ENCODE results near the gene NKIRAS1. TPM values are rescaled to one million over a fixed set of nuclear protein-coding genes. Genes with fewer than 3 reads are reported as not detected.

Gene NKIRAS1
- total RNA-seq, 2 donors from 2014 or later, result 18.4 to 19.8 TPM

DNA sequence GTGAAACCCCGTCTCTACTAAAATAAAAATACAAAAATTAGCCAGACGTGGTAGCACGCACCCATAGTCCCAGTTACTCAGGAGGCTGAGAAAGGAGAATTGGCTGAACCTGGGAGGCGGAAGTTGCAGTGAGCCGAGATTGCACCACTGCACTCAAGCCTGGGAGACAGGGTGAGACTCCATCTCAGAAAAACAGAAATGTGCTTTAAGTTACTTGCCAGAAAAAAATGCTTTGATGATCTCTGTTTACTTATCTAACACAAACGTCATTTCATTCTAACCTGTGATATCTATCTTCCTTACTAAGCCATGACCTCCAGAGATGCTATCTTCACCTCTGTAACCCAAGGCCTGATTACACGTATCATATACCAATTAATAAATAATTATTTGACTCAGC lies 7.4 kb downstream of the NKIRAS1 start:
- Histone ChIP-seq H3K9me3 (no peaks in the 10 kb centered on the region), H3K27me3 (no peaks in the 10 kb centered on the region)

DNA sequence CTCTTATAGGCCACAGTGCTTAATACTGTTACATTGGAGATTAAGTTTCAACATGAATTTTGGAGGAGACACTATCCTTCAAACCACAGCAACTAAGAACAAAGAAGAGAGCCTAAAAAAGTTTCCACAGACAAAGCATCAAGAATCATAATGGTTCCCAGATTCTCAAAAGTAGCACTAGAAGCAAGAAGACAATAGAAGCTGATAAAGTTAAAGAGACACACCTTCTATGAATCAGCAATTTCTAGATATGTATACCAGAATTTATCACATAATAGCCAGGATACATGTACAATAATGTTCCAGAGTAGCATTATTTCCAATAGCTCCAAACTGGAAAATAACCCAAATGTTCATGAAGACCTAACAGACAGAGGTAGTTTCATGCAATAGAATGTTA lies 12.2 kb downstream of the NKIRAS1 start:
- H3K4me3 ChIP-seq, result no peak overlapping the region
- TF ChIP-seq, protein P1, sequence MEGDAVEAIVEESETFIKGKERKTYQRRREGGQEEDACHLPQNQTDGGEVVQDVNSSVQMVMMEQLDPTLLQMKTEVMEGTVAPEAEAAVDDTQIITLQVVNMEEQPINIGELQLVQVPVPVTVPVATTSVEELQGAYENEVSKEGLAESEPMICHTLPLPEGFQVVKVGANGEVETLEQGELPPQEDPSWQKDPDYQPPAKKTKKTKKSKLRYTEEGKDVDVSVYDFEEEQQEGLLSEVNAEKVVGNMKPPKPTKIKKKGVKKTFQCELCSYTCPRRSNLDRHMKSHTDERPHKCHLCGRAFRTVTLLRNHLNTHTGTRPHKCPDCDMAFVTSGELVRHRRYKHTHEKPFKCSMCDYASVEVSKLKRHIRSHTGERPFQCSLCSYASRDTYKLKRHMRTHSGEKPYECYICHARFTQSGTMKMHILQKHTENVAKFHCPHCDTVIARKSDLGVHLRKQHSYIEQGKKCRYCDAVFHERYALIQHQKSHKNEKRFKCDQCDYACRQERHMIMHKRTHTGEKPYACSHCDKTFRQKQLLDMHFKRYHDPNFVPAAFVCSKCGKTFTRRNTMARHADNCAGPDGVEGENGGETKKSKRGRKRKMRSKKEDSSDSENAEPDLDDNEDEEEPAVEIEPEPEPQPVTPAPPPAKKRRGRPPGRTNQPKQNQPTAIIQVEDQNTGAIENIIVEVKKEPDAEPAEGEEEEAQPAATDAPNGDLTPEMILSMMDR (IDR thresholded peaks at IDR 0.05), result no peak
- no peak for DNase-seq (ENCODE audit: low spot score)
- peaks cover 13% of the 10 kb centered on the region for H3K36me3 ChIP-seq
- no peaks in the 10 kb centered on the region for H3K9me3 ChIP-seq
- no peak overlapping the region for H3K27ac ChIP-seq
- H3K27me3 ChIP-seq, result no peaks in the 10 kb centered on the region
- H3K4me1 ChIP-seq, result no peaks in the 10 kb centered on the region

More for the DNA sequence above, 7.4 kb downstream of the NKIRAS1 start:
- Histone ChIP-seq H3K27ac (no peak overlapping the region), H3K4me3 (no peak overlapping the region), H3K36me3 (peaks cover 8% of the 10 kb centered on the region), H3K4me1 (no peaks in the 10 kb centered on the region)
- no peak for DNase-seq (ENCODE audit: low spot score)
- TF ChIP-seq, protein P1 (IDR thresholded peaks at IDR 0.05), result no peak

GRCh38 chr3:23900744-23901143 lies 16.0 kb downstream of the NKIRAS1 start:
- Histone ChIP-seq H3K4me1 (no peaks in the 10 kb centered on the region), H3K4me3 (no peak overlapping the region), H3K27me3 (no peaks in the 10 kb centered on the region), H3K36me3 (peaks cover 19% of the 10 kb centered on the region), H3K27ac (no peak overlapping the region), H3K9me3 (no peaks in the 10 kb centered on the region)
- TF ChIP-seq, protein P1 (IDR thresholded peaks at IDR 0.05), result no peak
- no peak for DNase-seq (ENCODE audit: low spot score)

- H3K27me3 ChIP-seq, result no peaks in the 10 kb centered on the region
- no peaks in the 10 kb centered on the region for H3K9me3 ChIP-seq
- TF ChIP-seq, protein P1 (IDR thresholded peaks at IDR 0.05), result no peak
- no peak for DNase-seq (ENCODE audit: low spot score)
- H3K4me3 ChIP-seq, result no peak overlapping the region
- H3K36me3 ChIP-seq, result peaks cover 15% of the 10 kb centered on the region
- no peaks in the 10 kb centered on the region for H3K4me1 ChIP-seq
- no peak overlapping the region for H3K27ac ChIP-seq
Observed at GRCh38 chr3:23895181-23895580, 21.6 kb downstream of the NKIRAS1 start.

DNA sequence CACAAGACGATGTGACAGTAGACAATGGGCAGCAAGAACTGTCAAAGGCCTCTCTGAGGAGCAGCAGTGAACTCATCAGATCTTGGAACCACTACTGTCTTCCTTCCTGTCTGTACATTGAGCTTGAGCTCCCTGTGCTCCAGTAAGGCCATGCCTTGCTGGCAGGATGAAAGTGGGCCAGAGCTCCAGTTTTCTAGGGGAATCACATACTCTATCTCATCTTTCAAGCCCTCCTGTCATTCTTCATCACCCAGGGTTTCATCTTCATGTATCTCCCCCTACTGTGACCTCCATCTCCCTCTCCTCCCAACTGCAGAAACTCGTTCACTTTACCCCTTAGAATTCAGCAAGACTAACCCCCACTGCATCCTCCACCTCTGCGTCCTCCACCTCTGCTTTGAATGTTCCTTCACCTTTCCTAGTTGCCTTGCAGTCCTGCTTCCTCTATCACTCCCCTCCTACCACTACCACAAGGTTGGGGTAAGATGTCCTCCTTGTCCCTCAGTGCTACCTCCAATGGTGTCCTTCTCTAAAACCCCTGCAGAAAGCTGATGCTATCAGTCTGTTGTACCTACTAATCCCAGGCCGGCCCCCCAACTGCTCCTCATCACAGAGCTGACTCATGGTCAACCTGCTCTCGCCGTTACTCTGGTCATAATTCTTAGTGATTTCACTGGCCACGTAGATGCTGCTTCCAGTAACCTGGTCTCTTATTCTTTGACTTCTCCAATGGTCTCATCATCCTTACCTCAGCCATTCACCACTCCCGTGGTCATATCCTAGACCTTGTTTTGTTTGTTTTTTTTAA lies 22.3 kb downstream of the NKIRAS1 start:
- H3K4me1 ChIP-seq, result no peaks in the 10 kb centered on the region
- H3K36me3 ChIP-seq, result peaks cover 8% of the 10 kb centered on the region
- H3K27ac ChIP-seq, result no peak overlapping the region
- TF ChIP-seq, protein P1 (IDR thresholded peaks at IDR 0.05), result no peak
- no peak overlapping the region for H3K4me3 ChIP-seq
- no peaks in the 10 kb centered on the region for H3K27me3 ChIP-seq
- DNase-seq (ENCODE audit: low spot score), result no peak
- H3K9me3 ChIP-seq, result no peaks in the 10 kb centered on the region

GRCh38 chr3:23889950-23890349 lies 26.8 kb downstream of the NKIRAS1 start:
- Histone ChIP-seq H3K4me1 (no peaks in the 10 kb centered on the region), H3K27me3 (no peaks in the 10 kb centered on the region), H3K27ac (no peak overlapping the region), H3K9me3 (no peaks in the 10 kb centered on the region), H3K36me3 (no peaks in the 10 kb centered on the region), H3K4me3 (no peak overlapping the region)
- DNase-seq (ENCODE audit: low spot score), result no peak
- TF ChIP-seq, protein P1 (IDR thresholded peaks at IDR 0.05), result no peak
